Bronchial epithelial cell (primary cell): Measurements from ENCODE around the gene HADH. TPM values are rescaled to one million over a fixed set of nuclear protein-coding genes. Genes with fewer than 3 reads are reported as not detected.

Source experiments
- DNase-seq: peaks from one replicate; pipeline ENCODE4 v3.0.0-alpha.2; 2010; ENCODE audit warnings: low read depth
- FAIRE-seq: peaks from 2 replicates; lab custom pipeline; 2011; peaks lifted over from hg19 to GRCh38; lab: Jason Lieb, UNC
- H3K27me3 ChIP-seq: 2 replicates; pipeline ENCODE4 v1.5.1; 2011; ENCODE audit warnings: low read length; ENCODE audit not compliant: control insufficient read depth, insufficient read depth
- H3K36me3 ChIP-seq: 2 replicates; pipeline ENCODE4 v1.5.1; 2011; ENCODE audit warnings: low read length; ENCODE audit not compliant: control insufficient read depth, insufficient read depth
- H3K4me3 ChIP-seq: 2 replicates; pipeline ENCODE4 v1.5.1; 2011; ENCODE audit warnings: mild to moderate bottlenecking, low read depth, low read length, control low read depth
- total RNA-seq: library from RNA; depleted of rRNA; stranded (reverse); fragments of >200 nt; gene quantifications from 2 replicates; pipeline ENCODE4 v1.2.1, GENCODE V29; 2014
- TF ChIP-seq, protein P1 (sequence below): IDR thresholded peaks from 2 replicates; pipeline ENCODE4 v1.5.1; 2011; ENCODE audit warnings: mild to moderate bottlenecking, moderate library complexity, low read length, control low read depth, inconsistent platforms; ENCODE audit not compliant: insufficient read depth, severe bottlenecking

Gene HADH
- total RNA-seq, 1 donor from 2014 or later: 7.1 TPM

DNA sequence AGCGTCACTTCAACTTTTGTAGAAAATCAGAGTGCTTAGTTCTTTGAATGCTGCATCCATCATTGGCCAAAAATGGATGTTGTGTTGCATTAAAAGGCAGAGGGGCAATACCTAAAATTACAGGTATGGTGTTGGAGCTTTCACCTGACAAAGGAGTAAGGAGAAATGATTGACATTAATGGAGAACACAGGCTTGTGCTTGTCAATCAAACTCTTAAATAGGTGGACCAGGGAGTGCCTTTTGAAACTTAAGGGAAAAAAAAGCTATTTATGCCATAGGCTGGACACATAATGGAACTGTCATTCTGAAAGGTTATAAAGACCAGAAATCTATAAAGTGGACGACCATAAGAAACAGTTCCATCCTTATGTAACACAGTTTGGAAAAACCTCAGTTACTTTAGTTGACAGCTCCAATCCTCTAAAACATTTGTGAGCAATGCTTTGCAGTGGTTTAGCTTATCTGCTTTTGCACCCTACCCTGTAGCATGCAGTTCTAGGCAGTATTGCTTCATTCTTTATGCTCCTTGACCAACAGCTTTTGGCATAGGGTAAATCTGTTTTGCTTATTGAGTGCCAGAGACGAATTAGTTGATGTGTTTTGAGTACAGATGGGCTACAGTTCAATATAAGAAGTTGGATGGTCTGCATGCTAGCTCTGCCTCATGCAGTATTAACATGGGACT, 2.4 kb downstream of the HADH start:
- no peak overlapping the region for H3K4me3 ChIP-seq
- FAIRE-seq: no peak
- H3K36me3 ChIP-seq: no peaks in the 10 kb centered on the region
- no peak for DNase-seq
- no peaks in the 10 kb centered on the region for H3K27me3 ChIP-seq
- TF ChIP-seq, protein P1, sequence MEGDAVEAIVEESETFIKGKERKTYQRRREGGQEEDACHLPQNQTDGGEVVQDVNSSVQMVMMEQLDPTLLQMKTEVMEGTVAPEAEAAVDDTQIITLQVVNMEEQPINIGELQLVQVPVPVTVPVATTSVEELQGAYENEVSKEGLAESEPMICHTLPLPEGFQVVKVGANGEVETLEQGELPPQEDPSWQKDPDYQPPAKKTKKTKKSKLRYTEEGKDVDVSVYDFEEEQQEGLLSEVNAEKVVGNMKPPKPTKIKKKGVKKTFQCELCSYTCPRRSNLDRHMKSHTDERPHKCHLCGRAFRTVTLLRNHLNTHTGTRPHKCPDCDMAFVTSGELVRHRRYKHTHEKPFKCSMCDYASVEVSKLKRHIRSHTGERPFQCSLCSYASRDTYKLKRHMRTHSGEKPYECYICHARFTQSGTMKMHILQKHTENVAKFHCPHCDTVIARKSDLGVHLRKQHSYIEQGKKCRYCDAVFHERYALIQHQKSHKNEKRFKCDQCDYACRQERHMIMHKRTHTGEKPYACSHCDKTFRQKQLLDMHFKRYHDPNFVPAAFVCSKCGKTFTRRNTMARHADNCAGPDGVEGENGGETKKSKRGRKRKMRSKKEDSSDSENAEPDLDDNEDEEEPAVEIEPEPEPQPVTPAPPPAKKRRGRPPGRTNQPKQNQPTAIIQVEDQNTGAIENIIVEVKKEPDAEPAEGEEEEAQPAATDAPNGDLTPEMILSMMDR: no peak

DNA sequence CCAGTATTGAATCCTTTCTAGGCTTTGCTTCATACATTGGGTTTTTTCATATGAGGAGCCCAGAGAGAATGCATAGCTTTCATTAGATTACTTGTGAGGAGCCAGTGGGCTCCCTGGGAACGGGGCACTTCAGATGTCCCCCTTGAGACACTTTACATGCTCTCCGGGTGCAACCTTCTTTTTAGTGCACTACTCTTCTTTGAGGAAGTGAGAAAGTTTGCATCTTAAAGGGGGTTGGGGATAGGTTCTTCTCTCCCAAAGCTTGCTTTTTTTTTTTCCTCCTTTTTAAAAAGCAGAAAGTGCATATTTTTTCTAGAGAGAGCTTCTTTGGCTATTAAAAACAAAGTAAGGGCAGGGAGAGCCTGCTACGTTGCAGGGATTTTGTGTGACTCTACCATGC, 4.3 kb downstream of the HADH start:
- TF ChIP-seq, protein P1: no peak
- Histone ChIP-seq H3K27me3 (no peaks in the 10 kb centered on the region), H3K36me3 (no peaks in the 10 kb centered on the region), H3K4me3 (no peak overlapping the region)
- FAIRE-seq (no peak), DNase-seq (no peak)

DNA sequence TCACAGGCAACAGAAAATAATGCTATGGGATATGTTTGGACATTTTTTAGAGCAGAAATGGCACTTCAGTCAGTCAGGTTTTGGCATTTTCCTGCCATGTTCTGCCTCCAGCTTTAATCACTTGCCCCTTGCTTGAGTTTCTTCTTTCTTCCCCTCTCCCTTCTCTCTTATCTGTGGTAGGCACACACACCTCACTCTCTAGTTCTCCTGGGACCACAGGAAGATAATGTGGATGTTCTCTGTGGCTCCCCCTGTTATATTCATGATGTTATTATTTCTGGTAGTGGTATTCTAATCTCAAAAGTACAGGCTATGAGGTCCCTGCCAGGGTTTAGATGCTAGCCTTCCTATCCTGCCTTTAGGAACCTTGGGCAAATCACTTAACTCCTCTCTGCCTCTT, 5.2 kb downstream of the HADH start:
- FAIRE-seq: no peak
- Histone ChIP-seq H3K4me3 (no peak overlapping the region), H3K27me3 (no peaks in the 10 kb centered on the region), H3K36me3 (no peaks in the 10 kb centered on the region)
- DNase-seq: no peak
- TF ChIP-seq, protein P1: no peak

DNA sequence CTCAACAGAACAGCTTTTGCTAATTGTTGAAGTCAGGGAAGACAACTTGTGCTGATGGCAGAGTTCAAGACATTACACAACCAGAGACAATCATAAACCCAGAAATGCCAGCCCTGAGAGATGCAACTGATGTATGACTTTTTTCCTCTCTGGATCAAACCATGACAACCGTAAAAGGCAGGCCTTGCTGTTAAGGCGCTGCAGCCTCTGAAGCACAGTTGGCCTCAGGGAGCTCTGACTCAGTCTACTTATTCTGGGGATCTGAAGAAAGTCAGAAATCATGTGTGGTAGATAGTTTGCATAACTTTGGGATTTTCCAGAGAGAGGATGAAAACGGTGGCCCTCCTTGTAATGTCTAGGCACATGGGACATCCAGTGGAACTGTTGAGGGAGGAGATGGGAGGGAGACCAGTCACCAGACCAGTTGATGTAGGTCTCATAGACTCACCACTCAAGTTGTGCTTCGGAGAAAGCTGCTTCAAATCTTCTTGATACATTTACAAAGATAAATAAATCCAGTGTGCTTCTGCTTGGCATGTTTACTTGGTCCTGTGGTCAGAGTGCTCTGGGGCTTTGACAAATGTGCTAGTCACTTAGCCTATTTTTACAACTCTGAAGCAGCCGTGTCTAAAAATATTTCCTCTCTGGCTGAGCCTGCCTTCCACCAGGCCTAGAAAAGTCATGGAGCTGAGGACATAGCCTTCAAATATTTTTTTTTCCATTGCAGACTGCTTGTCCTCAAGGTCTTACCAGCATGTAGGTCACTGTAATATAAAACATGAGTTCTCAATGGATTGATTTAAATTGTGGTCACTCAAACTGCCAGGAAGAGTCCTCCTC, 7.5 kb downstream of the HADH start:
- H3K27me3 ChIP-seq: no peaks in the 10 kb centered on the region
- no peak overlapping the region for H3K4me3 ChIP-seq
- FAIRE-seq: no peak
- DNase-seq: no peak
- H3K36me3 ChIP-seq: no peaks in the 10 kb centered on the region
- TF ChIP-seq, protein P1: no peak

DNA sequence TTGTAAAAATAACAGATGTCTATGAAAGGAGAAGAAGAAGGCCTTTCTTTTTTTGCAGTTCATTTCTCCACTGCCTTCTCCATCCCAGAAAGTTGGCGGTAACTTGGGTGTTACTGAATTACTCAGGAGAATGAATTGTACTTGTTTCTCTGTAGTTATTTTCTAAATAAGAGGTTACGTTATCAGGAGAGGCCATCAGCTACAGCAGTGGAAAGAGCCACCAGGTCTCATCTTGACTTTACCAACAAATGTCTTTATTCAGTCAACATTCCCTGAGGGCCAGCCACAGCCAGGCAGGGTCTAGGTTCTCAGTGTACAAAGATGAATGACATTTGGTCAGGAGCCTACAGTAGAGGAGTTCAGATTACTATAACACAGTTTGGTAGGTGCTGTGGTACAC, 8.1 kb downstream of the HADH start:
- no peaks in the 10 kb centered on the region for H3K36me3 ChIP-seq
- no peak overlapping the region for H3K4me3 ChIP-seq
- FAIRE-seq (no peak), DNase-seq (no peak)
- TF ChIP-seq, protein P1: no peak
- no peaks in the 10 kb centered on the region for H3K27me3 ChIP-seq
